ENCODE measurements around the gene SLC44A4.

DNA sequence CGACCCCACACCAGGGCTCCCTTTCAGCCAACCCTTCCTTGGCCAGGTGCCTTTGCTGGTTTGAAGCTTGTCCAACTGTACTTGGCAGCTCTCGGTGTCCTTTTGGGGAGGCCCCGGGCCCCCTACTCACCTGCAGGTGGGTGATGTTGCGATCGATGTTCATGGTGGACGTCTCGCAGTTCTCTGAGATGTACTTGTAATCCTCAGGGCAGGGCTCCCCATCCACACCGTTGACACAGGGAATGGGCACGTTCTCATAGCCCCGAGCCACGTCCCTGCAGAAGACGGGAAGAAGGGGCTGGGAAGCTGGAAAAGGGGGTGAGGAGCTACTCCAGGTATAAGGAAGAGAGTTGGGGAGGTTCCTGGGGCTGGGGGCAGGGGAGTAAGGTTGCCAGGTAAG, 4.9 kb upstream of the SLC44A4 start:
- TF ChIP-seq, protein P1, sequence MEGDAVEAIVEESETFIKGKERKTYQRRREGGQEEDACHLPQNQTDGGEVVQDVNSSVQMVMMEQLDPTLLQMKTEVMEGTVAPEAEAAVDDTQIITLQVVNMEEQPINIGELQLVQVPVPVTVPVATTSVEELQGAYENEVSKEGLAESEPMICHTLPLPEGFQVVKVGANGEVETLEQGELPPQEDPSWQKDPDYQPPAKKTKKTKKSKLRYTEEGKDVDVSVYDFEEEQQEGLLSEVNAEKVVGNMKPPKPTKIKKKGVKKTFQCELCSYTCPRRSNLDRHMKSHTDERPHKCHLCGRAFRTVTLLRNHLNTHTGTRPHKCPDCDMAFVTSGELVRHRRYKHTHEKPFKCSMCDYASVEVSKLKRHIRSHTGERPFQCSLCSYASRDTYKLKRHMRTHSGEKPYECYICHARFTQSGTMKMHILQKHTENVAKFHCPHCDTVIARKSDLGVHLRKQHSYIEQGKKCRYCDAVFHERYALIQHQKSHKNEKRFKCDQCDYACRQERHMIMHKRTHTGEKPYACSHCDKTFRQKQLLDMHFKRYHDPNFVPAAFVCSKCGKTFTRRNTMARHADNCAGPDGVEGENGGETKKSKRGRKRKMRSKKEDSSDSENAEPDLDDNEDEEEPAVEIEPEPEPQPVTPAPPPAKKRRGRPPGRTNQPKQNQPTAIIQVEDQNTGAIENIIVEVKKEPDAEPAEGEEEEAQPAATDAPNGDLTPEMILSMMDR (IDR thresholded peaks at IDR 0.05; ENCODE audit: insufficient read depth, low read depth, low read length) = no peak
- TF ChIP-seq EZH2 (IDR thresholded peaks at IDR 0.05; ENCODE audit: insufficient read depth, low read length) = no peak

Data from astrocyte (in vitro differentiated cells and primary cell).